HTR-8/SVneo (cell line): ENCODE data around the gene IRF2BP1.
A peak's percentile ranks its signal among the peaks of the same experiment; 100 is the strongest.
"Not testable (repeated sequence)": the region's sequence is repeated elsewhere in the genome, so short reads cannot be mapped to it uniquely, and the experiment has no call there.

Experiments used
- DNase-seq: peaks from one replicate; pipeline ENCODE4 v3.0.0; 2011; ENCODE audit warnings: low spot score, mixed read lengths; ENCODE audit not compliant: insufficient read length
- FAIRE-seq: peaks from 2 replicates; lab custom pipeline; 2011; peaks lifted over from hg19 to GRCh38; lab: Jason Lieb, UNC

IRF2BP1 gene

GRCh38 chr19:45882652-45883585, 3.0 kb downstream of the IRF2BP1 start:
- FAIRE-seq (peak; percentile 86), DNase-seq (peak; percentile 81)

GRCh38 chr19:45881909-45882528, 3.9 kb downstream of the IRF2BP1 start:
- DNase-seq = no peak
- no peak for FAIRE-seq

GRCh38 chr19:45881082-45881908, 4.6 kb downstream of the IRF2BP1 start:
- FAIRE-seq = no peak
- DNase-seq = no peak

- FAIRE-seq (no peak), DNase-seq (no peak)
Measured at GRCh38 chr19:45879971-45880370, 6.0 kb downstream of the IRF2BP1 start.

GRCh38 chr19:45879055-45879454, 6.9 kb downstream of the IRF2BP1 start:
- no peak for DNase-seq
- FAIRE-seq = no peak

GRCh38 chr19:45878043-45878794, 7.7 kb downstream of the IRF2BP1 start:
- no peak for DNase-seq

GRCh38 chr19:45876411-45877197, 9.3 kb downstream of the IRF2BP1 start:
- FAIRE-seq (no peak), DNase-seq (no peak)

More at GRCh38 chr19:45878043-45878794, 7.7 kb downstream of the IRF2BP1 start:
- peak; percentile 77 for FAIRE-seq

- FAIRE-seq (no peak), DNase-seq (no peak)
Measured at GRCh38 chr19:45876161-45876410, 9.9 kb downstream of the IRF2BP1 start.

- FAIRE-seq = no peak
- DNase-seq = no peak
Measured at GRCh38 chr19:45874620-45874966, 11.3 kb downstream of the IRF2BP1 start.

GRCh38 chr19:45873219-45873772, 12.6 kb downstream of the IRF2BP1 start:
- no peak for DNase-seq
- FAIRE-seq = peak; percentile 49

- DNase-seq = no peak
- FAIRE-seq = no peak
Measured at GRCh38 chr19:45872095-45872919, 13.6 kb downstream of the IRF2BP1 start.

GRCh38 chr19:45870798-45871197, 15.1 kb downstream of the IRF2BP1 start:
- FAIRE-seq = no peak
- DNase-seq = no peak

GRCh38 chr19:45867241-45867640, 18.7 kb downstream of the IRF2BP1 start:
- FAIRE-seq, DNase-seq: not testable (repeated sequence)

- DNase-seq (no peak), FAIRE-seq (no peak)
Measured at GRCh38 chr19:45866400-45867176, 19.4 kb downstream of the IRF2BP1 start.

GRCh38 chr19:45865269-45865948, 20.5 kb downstream of the IRF2BP1 start:
- DNase-seq (no peak), FAIRE-seq (no peak)

- DNase-seq (no peak), FAIRE-seq (no peak)
Measured at GRCh38 chr19:45864629-45865082, 21.3 kb downstream of the IRF2BP1 start.
